NCI-H2029 (cell line): ENCODE measurements around the gene NOTCH1.
"Not testable (repeated sequence)": the region's sequence is repeated elsewhere in the genome, so short reads cannot be mapped to it uniquely, and the experiment has no call there.

ENCODE experiments used
- DNase-seq: peaks from one replicate; lab custom pipeline; 2025; lab: John Stamatoyannopoulos, UW

NOTCH1 gene

GRCh38 chr9:136564379-136564988 lies 18.6 kb upstream of the NOTCH1 start:
- DNase-seq, result no peak

GRCh38 chr9:136563646-136564325 lies 17.9 kb upstream of the NOTCH1 start:
- DNase-seq, result no peak

GRCh38 chr9:136562746-136563495 lies 17.1 kb upstream of the NOTCH1 start:
- no peak for DNase-seq

- no peak for DNase-seq
Observed at GRCh38 chr9:136561779-136562178, 15.9 kb upstream of the NOTCH1 start.

GRCh38 chr9:136560586-136560985 lies 14.7 kb upstream of the NOTCH1 start:
- DNase-seq, result no peak

DNA sequence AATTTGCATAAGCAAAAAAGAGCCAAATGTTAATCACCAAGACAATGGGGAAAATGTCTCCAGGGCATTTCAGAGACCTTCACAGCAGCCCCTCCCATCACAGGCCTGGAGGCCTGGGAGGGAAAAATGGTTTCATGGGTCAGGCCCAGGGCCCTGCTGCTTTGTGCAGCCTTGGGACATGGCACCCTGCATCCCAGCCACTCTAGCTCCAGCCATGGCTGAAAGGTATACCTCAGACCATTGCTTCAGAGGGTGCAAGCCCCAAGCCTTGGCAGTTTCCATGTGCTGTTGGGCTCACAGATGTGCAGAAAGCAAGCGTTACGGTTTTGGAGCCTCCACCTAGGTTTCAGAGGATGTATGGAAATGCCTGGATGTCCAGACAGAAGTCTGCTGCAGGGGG lies 13.5 kb upstream of the NOTCH1 start:
- DNase-seq, result not testable (repeated sequence)

DNA sequence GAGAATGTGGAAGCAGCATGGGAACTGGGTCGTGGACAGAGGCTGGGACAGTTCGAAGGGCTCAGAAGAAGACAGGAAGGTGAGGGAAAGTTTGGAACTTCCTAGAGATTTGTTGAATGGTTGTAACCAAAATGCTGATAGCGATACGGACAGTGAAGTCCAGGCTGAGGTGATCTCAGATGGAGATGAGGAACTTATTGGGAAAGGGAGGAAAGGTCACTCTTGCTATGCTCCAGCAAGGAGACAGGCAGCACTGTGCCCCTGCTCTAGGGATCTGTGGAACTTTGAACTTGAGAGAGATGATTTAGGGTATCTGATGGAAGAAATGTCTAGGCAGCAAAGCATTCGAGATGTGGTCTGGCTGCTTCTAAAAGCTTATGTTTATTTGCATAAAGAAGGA lies 13.0 kb upstream of the NOTCH1 start:
- DNase-seq, result not testable (repeated sequence)

- no peak for DNase-seq
Observed at GRCh38 chr9:136558373-136558772, 12.5 kb upstream of the NOTCH1 start.

- no peak for DNase-seq
Observed at GRCh38 chr9:136557036-136557435, 11.2 kb upstream of the NOTCH1 start.

- no peak for DNase-seq
Observed at GRCh38 chr9:136556166-136556565, 10.3 kb upstream of the NOTCH1 start.

DNA sequence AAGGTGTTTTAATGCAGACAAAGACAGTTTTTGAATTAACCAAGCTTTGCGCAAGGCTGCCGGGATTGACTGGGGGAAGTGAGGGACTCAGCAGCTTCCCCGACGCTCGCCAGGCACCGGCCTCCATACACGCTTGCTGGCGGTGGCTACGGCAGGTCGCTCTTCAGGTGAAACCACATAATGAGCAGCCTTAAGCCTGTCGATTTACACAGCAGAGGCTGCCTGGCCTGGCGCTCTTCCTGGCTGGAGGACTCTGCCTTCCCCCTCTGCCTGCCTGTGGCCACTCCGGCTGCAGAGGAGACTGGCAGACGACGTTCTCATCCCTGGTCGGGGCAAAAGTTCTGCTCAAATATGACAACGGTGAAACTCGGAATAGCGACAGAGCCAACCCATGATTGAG lies 9.0 kb upstream of the NOTCH1 start:
- no peak for DNase-seq

DNA sequence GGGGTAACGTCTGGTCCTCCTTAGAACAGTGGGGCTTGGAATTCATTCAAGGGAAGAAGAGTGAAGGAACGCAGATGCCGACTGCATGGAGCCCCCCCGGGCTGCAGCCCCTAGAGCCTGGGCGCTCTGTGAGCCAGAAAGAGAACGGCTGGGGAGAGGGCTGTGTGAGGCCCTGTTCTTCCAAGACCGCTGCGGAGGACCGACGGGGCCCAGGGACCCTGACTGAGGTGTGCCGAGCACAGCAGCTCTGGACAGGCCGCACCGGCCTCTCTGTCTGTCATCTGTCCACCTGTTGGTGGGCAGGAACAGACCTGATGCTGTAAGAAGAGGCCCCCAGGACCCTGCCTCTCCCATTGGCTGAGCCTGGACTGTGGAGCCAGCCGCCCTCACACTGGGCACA lies 7.7 kb upstream of the NOTCH1 start:
- no peak for DNase-seq

- DNase-seq, result no peak
Observed at GRCh38 chr9:136552117-136552703, 6.4 kb upstream of the NOTCH1 start.

GRCh38 chr9:136551401-136552116 lies 5.7 kb upstream of the NOTCH1 start:
- no peak for DNase-seq

- no peak for DNase-seq
Observed at GRCh38 chr9:136550439-136551289, 4.8 kb upstream of the NOTCH1 start.

DNA sequence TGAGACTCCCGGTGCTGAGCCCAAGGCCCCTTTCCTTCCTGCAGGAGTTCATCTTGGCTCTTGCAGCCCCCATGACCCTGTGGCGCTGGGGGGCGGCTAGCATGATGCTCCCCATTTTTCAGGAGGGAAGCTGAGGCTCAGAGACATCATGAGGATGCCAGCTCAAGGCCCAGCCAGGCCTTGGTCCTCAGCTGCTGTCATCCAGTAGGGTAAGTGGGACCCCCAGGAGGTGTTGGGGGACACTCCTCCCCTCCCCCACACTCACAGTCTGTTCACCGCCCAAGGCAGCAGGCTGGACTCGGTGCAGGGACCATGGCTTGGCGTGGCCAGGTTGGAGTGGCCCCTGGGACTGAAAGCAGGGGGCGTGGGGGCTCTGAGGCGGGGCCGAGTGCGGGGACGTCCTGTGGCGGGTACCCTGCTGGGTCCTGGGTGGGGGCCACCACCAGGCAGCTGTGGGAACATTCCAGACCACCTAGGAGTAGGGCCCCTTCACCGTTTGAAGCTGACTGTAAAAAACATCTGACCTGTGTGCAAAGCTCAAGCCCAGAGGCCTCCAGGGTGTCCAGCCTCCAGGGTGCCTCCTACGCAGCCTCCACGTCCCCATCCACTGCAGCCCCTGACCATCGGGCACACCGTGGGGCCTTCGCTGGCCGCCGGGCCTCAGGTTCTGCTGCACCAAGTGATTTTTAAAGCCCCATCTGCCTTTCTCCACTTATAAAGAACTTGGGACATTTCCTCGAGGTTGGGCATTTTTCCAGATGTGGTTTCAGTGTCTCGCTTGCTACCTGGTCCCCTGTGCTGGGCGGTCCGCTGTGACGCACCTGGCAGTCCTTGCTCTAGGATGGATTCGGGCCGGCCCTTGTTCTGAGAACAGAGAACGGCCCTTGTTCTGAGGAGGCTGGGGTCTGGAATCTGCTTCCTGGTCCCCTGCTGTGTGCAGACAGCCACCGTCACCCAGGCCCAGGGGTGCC lies 3.4 kb upstream of the NOTCH1 start:
- DNase-seq, result no peak

DNA sequence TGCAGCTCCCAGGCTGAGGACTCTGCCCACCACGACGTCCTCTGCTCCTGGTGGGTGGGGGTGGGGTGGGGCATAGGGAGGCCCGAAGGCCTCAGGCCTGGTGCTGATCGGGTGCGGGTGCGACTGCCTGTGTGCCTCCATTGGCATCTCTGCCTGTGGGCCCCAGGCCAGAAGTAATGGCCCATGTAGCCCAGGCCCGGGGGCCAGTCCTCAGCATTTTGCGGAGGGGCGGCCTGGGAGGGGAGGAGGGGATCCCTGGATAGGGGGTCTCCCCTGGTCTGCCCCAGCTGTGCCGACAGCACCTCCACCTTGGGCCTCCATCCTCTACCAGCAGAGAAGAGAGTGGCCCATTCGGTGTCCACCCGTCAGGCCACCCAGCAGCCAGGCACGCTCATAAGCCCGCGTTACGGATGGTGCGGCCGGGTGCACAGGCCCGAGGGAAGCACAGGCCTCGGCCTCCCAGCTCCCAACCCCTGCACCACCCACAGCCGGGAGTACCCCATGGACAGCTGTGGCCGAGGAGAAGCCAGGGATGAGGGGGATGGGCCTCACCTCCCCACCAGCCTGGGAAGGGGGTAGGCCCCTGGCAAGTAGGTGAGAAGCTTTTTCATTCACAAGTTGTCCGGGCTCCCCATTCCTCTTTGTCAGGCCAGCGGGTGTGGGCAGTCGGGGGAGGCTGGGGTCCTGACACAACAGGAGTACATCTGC lies 1.8 kb upstream of the NOTCH1 start:
- DNase-seq, result no peak

GRCh38 chr9:136546697-136547501 lies 1.1 kb upstream of the NOTCH1 start:
- peak; percentile 27 for DNase-seq

DNA sequence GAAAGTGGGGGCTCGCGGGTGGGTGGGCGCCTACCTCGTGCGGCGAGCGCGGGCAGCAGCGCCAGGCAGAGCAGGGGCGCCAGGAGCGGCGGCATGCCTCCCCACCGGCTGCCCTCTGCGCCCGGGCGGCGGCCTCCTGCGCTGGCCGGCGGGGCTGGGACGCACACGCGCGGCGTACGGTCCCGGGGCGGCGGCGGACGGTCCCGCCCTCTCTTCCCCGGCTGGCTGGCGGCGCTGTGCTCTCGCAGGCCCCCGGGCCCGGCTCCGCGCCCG lies 220 bp downstream of the NOTCH1 start:
- DNase-seq, result no peak
